Activated CD4-positive, alpha-beta memory T cell treated with anti-CD3 and anti-CD28 coated beads for 36 hours (primary cell): ENCODE results near the gene PARP12. TPM values are rescaled to one million over a fixed set of nuclear protein-coding genes. Genes with fewer than 3 reads are reported as not detected.

ENCODE experiments used
- CTCF ChIA-PET: fragments of 350-600 bp; sonication (Branson Sonifier 250); formaldehyde crosslinking; loops from one replicate; lab custom pipeline; 2021; ENCODE audit warnings: antibody characterized with exemption, inconsistent platforms; lab: Charles Lee
- POLR2A ChIA-PET: fragments of 350-600 bp; sonication (Branson Sonifier 250); formaldehyde crosslinking; loops from one replicate; lab custom pipeline; 2021; ENCODE audit warnings: antibody characterized with exemption; lab: Charles Lee
- DNase-seq: peaks from one replicate; pipeline ENCODE4 v3.0.0-alpha.2; 2020
- H3K27ac Mint-ChIP-seq: one replicate; pipeline ENCODE4 v1.8.0; 2021; ENCODE audit warnings: mixed read lengths
- H3K27me3 Mint-ChIP-seq: one replicate; pipeline ENCODE4 v1.8.0; 2021; ENCODE audit warnings: mixed read lengths
- H3K36me3 Mint-ChIP-seq: one replicate; pipeline ENCODE4 v1.8.0; 2021; ENCODE audit warnings: mixed read lengths
- H3K4me1 Mint-ChIP-seq: one replicate; pipeline ENCODE4 v1.8.0; 2021; ENCODE audit warnings: low read depth, mixed read lengths
- H3K4me3 Mint-ChIP-seq: one replicate; pipeline ENCODE4 v1.8.0; 2021; ENCODE audit warnings: mild to moderate bottlenecking, mixed read lengths
- H3K9me3 Mint-ChIP-seq: one replicate; pipeline ENCODE4 v1.8.0; 2021; ENCODE audit warnings: mixed read lengths
- intact Hi-C: fragments of 100-400 bp; cut with micrococcal nuclease; formaldehyde crosslinking; loops from one replicate; pipeline ENCODE4 v1.15.1; 2023
- total RNA-seq, 2 experiments: library from RNA; stranded (reverse); gene quantifications; one replicate each; pipeline ENCODE4 v1.2.3, GENCODE V29; 2021

PARP12 gene
- total RNA-seq, 2 experiments from 2014 or later, result 26.7 to 30.6 TPM

- no peaks in the 10 kb centered on the region for H3K27me3 Mint-ChIP-seq
- H3K36me3 Mint-ChIP-seq, result no peaks in the 10 kb centered on the region
- ChIA-PET POLR2A (no interaction called here), CTCF (interaction anchor here (1.2 to 1.7 kb wide), 3 partner anchors 39 to 416 kb away, joined by 3 to 6 read pairs (median 5); no protein-coding TSS in a partner anchor)
- no peak overlapping the region for H3K27ac Mint-ChIP-seq
- no peaks in the 10 kb centered on the region for H3K9me3 Mint-ChIP-seq
- H3K4me3 Mint-ChIP-seq, result no peak overlapping the region
- no peaks in the 10 kb centered on the region for H3K4me1 Mint-ChIP-seq
- intact Hi-C loops, result no loop called here
- DNase-seq, result no peak
Measured at GRCh38 chr7:140018125-140019043, 44.4 kb downstream of the PARP12 start.

GRCh38 chr7:140017543-140017942 is 45.2 kb downstream of the PARP12 start:
- Mint-ChIP-seq H3K4me3 (no peak overlapping the region), H3K27me3 (no peaks in the 10 kb centered on the region), H3K27ac (no peak overlapping the region), H3K4me1 (no peaks in the 10 kb centered on the region), H3K36me3 (no peaks in the 10 kb centered on the region), H3K9me3 (no peaks in the 10 kb centered on the region)
- DNase-seq, result no peak
- intact Hi-C loops, result no loop called here
- POLR2A ChIA-PET, result no interaction called here
- CTCF ChIA-PET, result interaction anchor here (1.7 kb wide), 1 partner anchor 372 kb away, joined by 5 read pairs; no protein-coding TSS in a partner anchor

GRCh38 chr7:140017034-140017433 is 45.7 kb downstream of the PARP12 start:
- intact Hi-C loops, result no loop called here
- Mint-ChIP-seq H3K9me3 (no peaks in the 10 kb centered on the region), H3K4me3 (no peak overlapping the region), H3K27ac (no peak overlapping the region), H3K4me1 (no peaks in the 10 kb centered on the region), H3K27me3 (no peaks in the 10 kb centered on the region), H3K36me3 (no peaks in the 10 kb centered on the region)
- DNase-seq, result no peak
- POLR2A ChIA-PET, result no interaction called here
- CTCF ChIA-PET, result interaction anchor here (0.6 to 1.6 kb wide), 2 partner anchors 371 to 397 kb away, joined by 3 to 5 read pairs; no protein-coding TSS in a partner anchor

GRCh38 chr7:140016540-140016939 is 46.2 kb downstream of the PARP12 start:
- Mint-ChIP-seq H3K36me3 (no peaks in the 10 kb centered on the region), H3K27ac (no peak overlapping the region), H3K9me3 (no peaks in the 10 kb centered on the region), H3K27me3 (no peaks in the 10 kb centered on the region), H3K4me1 (no peaks in the 10 kb centered on the region), H3K4me3 (no peak overlapping the region)
- intact Hi-C loops, result no loop called here
- POLR2A ChIA-PET, result no interaction called here
- no peak for DNase-seq
- CTCF ChIA-PET, result interaction anchor here (0.6 to 1.6 kb wide), 2 partner anchors 371 to 397 kb away, joined by 3 to 5 read pairs; no protein-coding TSS in a partner anchor

- no peaks in the 10 kb centered on the region for H3K27me3 Mint-ChIP-seq
- no peaks in the 10 kb centered on the region for H3K4me1 Mint-ChIP-seq
- H3K4me3 Mint-ChIP-seq, result no peak overlapping the region
- no peaks in the 10 kb centered on the region for H3K9me3 Mint-ChIP-seq
- POLR2A ChIA-PET, result no interaction called here
- no peak overlapping the region for H3K27ac Mint-ChIP-seq
- no peak for DNase-seq
- CTCF ChIA-PET, result interaction anchor here (1.6 kb wide), 1 partner anchor 369 kb away, joined by 5 read pairs; no protein-coding TSS in a partner anchor
- no peaks in the 10 kb centered on the region for H3K36me3 Mint-ChIP-seq
- intact Hi-C loops, result no loop called here
Measured at GRCh38 chr7:140015471-140015970, 47.2 kb downstream of the PARP12 start.

- Mint-ChIP-seq H3K36me3 (no peaks in the 10 kb centered on the region), H3K4me1 (no peaks in the 10 kb centered on the region), H3K4me3 (no peak overlapping the region), H3K27ac (no peak overlapping the region), H3K9me3 (no peaks in the 10 kb centered on the region), H3K27me3 (no peaks in the 10 kb centered on the region)
- intact Hi-C loops, result no loop called here
- CTCF ChIA-PET, result interaction anchor here (1.7 kb wide), 1 partner anchor 11 kb away, joined by 8 read pairs; no protein-coding TSS in a partner anchor
- no peak for DNase-seq
- POLR2A ChIA-PET, result no interaction called here
Measured at GRCh38 chr7:140014123-140014522, 48.6 kb downstream of the PARP12 start.

- no peaks in the 10 kb centered on the region for H3K9me3 Mint-ChIP-seq
- no peaks in the 10 kb centered on the region for H3K27me3 Mint-ChIP-seq
- ChIA-PET POLR2A (no interaction called here), CTCF (interaction anchor here (1.3 to 1.7 kb wide), 2 partner anchors 11 to 368 kb away, joined by 4 to 8 read pairs; no protein-coding TSS in a partner anchor)
- H3K4me3 Mint-ChIP-seq, result no peak overlapping the region
- no peaks in the 10 kb centered on the region for H3K36me3 Mint-ChIP-seq
- no peaks in the 10 kb centered on the region for H3K4me1 Mint-ChIP-seq
- no peak for DNase-seq
- intact Hi-C loops, result no loop called here
- no peak overlapping the region for H3K27ac Mint-ChIP-seq
Measured at GRCh38 chr7:140013676-140014075, 49.1 kb downstream of the PARP12 start.

- DNase-seq, result no peak
- H3K27me3 Mint-ChIP-seq, result no peaks in the 10 kb centered on the region
- H3K4me1 Mint-ChIP-seq, result no peaks in the 10 kb centered on the region
- intact Hi-C loops, result no loop called here
- H3K9me3 Mint-ChIP-seq, result no peaks in the 10 kb centered on the region
- no peak overlapping the region for H3K27ac Mint-ChIP-seq
- ChIA-PET CTCF (interaction anchor here (0.7 to 1.3 kb wide), 6 partner anchors 10 to 510 kb away, joined by 3 to 4 read pairs (median 3); no protein-coding TSS in a partner anchor), POLR2A (no interaction called here)
- H3K4me3 Mint-ChIP-seq, result no peak overlapping the region
- H3K36me3 Mint-ChIP-seq, result no peaks in the 10 kb centered on the region
Measured at GRCh38 chr7:140010194-140010895, 52.4 kb downstream of the PARP12 start.

- Mint-ChIP-seq H3K27ac (no peak overlapping the region), H3K27me3 (no peaks in the 10 kb centered on the region), H3K4me1 (no peaks in the 10 kb centered on the region), H3K36me3 (no peaks in the 10 kb centered on the region), H3K4me3 (no peak overlapping the region), H3K9me3 (no peaks in the 10 kb centered on the region)
- POLR2A ChIA-PET, result no interaction called here
- CTCF ChIA-PET, result interaction anchor here (0.8 kb wide), 1 partner anchor 9 kb away, joined by 3 read pairs; no protein-coding TSS in a partner anchor
- DNase-seq, result no peak
- intact Hi-C loops, result no loop called here
Measured at GRCh38 chr7:140009735-140010134, 53.0 kb downstream of the PARP12 start.

GRCh38 chr7:140008755-140009610 is 53.8 kb downstream of the PARP12 start:
- H3K4me1 Mint-ChIP-seq, result no peaks in the 10 kb centered on the region
- DNase-seq, result no peak
- no peaks in the 10 kb centered on the region for H3K27me3 Mint-ChIP-seq
- ChIA-PET CTCF (no interaction called here), POLR2A (no interaction called here)
- intact Hi-C loops, result no loop called here
- H3K9me3 Mint-ChIP-seq, result no peaks in the 10 kb centered on the region
- H3K4me3 Mint-ChIP-seq, result no peak overlapping the region
- no peaks in the 10 kb centered on the region for H3K36me3 Mint-ChIP-seq
- no peak overlapping the region for H3K27ac Mint-ChIP-seq

GRCh38 chr7:140007051-140007690 is 55.6 kb downstream of the PARP12 start:
- Mint-ChIP-seq H3K4me3 (no peak overlapping the region), H3K4me1 (no peaks in the 10 kb centered on the region), H3K36me3 (no peaks in the 10 kb centered on the region), H3K27me3 (no peaks in the 10 kb centered on the region), H3K27ac (no peak overlapping the region), H3K9me3 (no peaks in the 10 kb centered on the region)
- intact Hi-C loops, result no loop called here
- POLR2A ChIA-PET, result no interaction called here
- DNase-seq, result no peak
- CTCF ChIA-PET, result interaction anchor here (0.7 to 12.3 kb wide), 5 partner anchors 15 to 426 kb away, joined by 3 to 200 read pairs (median 12); no protein-coding TSS in a partner anchor
